ENCODE data around the gene STAT2.

DNA sequence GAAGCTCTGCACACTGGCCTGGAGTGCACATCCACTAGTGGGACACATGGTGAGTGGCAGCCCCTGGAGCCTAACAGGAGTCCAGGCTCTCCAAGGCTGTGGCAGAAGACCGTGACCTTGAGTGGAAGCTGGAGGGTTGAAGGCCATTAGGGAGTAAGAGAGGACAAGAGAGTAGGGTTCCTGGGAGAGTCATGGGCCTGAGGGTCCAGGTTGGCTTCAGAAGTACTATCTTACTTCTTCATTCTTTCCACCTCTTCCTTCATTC, 20.8 kb downstream of the STAT2 start:
- TF ChIP-seq, protein P1, sequence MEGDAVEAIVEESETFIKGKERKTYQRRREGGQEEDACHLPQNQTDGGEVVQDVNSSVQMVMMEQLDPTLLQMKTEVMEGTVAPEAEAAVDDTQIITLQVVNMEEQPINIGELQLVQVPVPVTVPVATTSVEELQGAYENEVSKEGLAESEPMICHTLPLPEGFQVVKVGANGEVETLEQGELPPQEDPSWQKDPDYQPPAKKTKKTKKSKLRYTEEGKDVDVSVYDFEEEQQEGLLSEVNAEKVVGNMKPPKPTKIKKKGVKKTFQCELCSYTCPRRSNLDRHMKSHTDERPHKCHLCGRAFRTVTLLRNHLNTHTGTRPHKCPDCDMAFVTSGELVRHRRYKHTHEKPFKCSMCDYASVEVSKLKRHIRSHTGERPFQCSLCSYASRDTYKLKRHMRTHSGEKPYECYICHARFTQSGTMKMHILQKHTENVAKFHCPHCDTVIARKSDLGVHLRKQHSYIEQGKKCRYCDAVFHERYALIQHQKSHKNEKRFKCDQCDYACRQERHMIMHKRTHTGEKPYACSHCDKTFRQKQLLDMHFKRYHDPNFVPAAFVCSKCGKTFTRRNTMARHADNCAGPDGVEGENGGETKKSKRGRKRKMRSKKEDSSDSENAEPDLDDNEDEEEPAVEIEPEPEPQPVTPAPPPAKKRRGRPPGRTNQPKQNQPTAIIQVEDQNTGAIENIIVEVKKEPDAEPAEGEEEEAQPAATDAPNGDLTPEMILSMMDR (IDR thresholded peaks at IDR 0.05), result no peak
- no peak for TF ChIP-seq POLR2A (IDR thresholded peaks at IDR 0.05)
